ENCODE data around the gene PDE4D. TPM values are rescaled to one million over a fixed set of nuclear protein-coding genes. Genes with fewer than 3 reads are reported as not detected.

The PDE4D gene
- total RNA-seq, 1 experiment from 2014 or later: 2.1 TPM

DNA sequence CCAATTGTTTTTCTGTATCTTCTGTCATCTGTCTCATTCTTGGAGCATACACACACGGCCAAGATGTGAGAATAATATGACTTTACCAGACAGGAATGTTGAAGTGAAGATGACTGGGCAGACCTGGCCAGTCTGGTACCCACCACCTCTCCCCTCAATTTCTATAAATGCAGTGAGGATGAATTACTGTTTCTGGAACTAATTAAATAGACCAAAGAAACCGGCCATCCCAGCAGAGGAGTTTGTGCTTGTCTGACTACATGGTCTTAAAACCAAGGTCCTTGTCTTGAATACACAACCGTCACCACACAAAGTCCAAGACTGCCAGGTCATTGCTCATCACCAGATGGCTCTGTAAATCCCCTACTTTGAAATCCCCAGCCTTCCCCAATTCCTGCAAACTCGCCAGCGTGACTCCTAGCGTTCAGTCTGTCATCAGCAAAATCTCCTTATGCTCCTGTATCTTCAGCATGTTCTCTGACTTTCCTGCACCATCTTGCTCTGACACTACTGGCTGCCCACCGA lies 147.2 kb downstream of the PDE4D start:
- H3K9ac ChIP-seq (ENCODE audit: extremely low read depth, insufficient read length, low read length): no peak overlapping the region
- H3K36me3 Mint-ChIP-seq (ENCODE audit: insufficient read depth in 1 of 3, low read depth in 3 of 3): no peaks in the 10 kb centered on the region
- WGBS (ENCODE audit: extremely low coverage, insufficient read length, low lambda C conversion rate): no CpG with 5 or more reads among the region's 7 CpGs

More for the DNA sequence above, 147.2 kb downstream of the PDE4D start:
- Mint-ChIP-seq H3K4me3 (no peak overlapping the region), H3K4me1 (no peaks in the 10 kb centered on the region), H3K9me3 (no peaks in the 10 kb centered on the region), H3K27ac (no peak overlapping the region), H3K27me3 (ENCODE audit: low read depth) (no peaks in the 10 kb centered on the region)
- H2AFZ ChIP-seq (ENCODE audit: low read length): no peak overlapping the region
- no peaks in the 10 kb centered on the region for H3K4me1 ChIP-seq (ENCODE audit: insufficient read depth, low read length)
- no peak for DNase-seq
- H4K20me1 ChIP-seq (ENCODE audit: control insufficient read depth, insufficient read depth, insufficient read length): no peaks in the 10 kb centered on the region
- H3K27ac ChIP-seq (ENCODE audit: insufficient read length, low read depth, low read length): no peak overlapping the region
- H3T11ph ChIP-seq (ENCODE audit: low read length): no peak overlapping the region
- H3K4me2 ChIP-seq (ENCODE audit: insufficient read depth, insufficient read length, low read length): no peak overlapping the region
- no peak overlapping the region for H4K8ac ChIP-seq (replicated peaks; ENCODE audit: insufficient read length, low read depth, low read length)
- no peaks in the 10 kb centered on the region for H3K9me3 ChIP-seq (ENCODE audit: control insufficient read depth, low read depth, low read length)
- no peak overlapping the region for H2BK5ac ChIP-seq (ENCODE audit: insufficient read length, low read length)
- no peaks in the 10 kb centered on the region for H3K79me1 ChIP-seq (ENCODE audit: insufficient read depth, low read depth, low read length, poor library complexity, severe bottlenecking)
- no peaks in the 10 kb centered on the region for H3K23me2 ChIP-seq (ENCODE audit: insufficient read length, low read depth, low read length, poor library complexity, severe bottlenecking)
- no peak overlapping the region for H3K18ac ChIP-seq (ENCODE audit: insufficient read length, low read depth, low read length)
- no peak overlapping the region for H3K14ac ChIP-seq (ENCODE audit: insufficient read depth, low read length)
- H3K79me2 ChIP-seq (ENCODE audit: insufficient read depth, low read length): no peaks in the 10 kb centered on the region
- no peak overlapping the region for H2BK15ac ChIP-seq (ENCODE audit: low read depth, low read length)
- H3K23ac ChIP-seq (ENCODE audit: insufficient read length, low read depth, low read length): no peak overlapping the region
- H2BK12ac ChIP-seq (ENCODE audit: insufficient read length, low read depth, low read length): no peak overlapping the region
- H2BK20ac ChIP-seq (ENCODE audit: low read depth, low read length, poor library complexity, severe bottlenecking): no peak overlapping the region
- no peak overlapping the region for H3K56ac ChIP-seq (ENCODE audit: insufficient read length, low read depth, low read length)
- no peak overlapping the region for H4K91ac ChIP-seq (ENCODE audit: insufficient read length, low read depth, low read length)
- H3K4ac ChIP-seq (ENCODE audit: low read depth, low read length): no peak overlapping the region
- H3K27me3 ChIP-seq (ENCODE audit: insufficient read depth, low read length): no peaks in the 10 kb centered on the region
- H2AK5ac ChIP-seq (ENCODE audit: insufficient read length, low read length): no peak overlapping the region
- no peak overlapping the region for H2BK120ac ChIP-seq (ENCODE audit: low read depth, low read length, poor library complexity, severe bottlenecking)
- H4K5ac ChIP-seq (ENCODE audit: insufficient read length, low read depth, low read length): no peak overlapping the region
- TF ChIP-seq, protein P1, sequence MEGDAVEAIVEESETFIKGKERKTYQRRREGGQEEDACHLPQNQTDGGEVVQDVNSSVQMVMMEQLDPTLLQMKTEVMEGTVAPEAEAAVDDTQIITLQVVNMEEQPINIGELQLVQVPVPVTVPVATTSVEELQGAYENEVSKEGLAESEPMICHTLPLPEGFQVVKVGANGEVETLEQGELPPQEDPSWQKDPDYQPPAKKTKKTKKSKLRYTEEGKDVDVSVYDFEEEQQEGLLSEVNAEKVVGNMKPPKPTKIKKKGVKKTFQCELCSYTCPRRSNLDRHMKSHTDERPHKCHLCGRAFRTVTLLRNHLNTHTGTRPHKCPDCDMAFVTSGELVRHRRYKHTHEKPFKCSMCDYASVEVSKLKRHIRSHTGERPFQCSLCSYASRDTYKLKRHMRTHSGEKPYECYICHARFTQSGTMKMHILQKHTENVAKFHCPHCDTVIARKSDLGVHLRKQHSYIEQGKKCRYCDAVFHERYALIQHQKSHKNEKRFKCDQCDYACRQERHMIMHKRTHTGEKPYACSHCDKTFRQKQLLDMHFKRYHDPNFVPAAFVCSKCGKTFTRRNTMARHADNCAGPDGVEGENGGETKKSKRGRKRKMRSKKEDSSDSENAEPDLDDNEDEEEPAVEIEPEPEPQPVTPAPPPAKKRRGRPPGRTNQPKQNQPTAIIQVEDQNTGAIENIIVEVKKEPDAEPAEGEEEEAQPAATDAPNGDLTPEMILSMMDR (conservative IDR thresholded peaks at IDR 0.05): no peak
